HUES48 (cell line): ENCODE data around the gene SLC25A25.
"Not testable (repeated sequence)": the region's sequence is repeated elsewhere in the genome, so short reads cannot be mapped to it uniquely, and the experiment has no call there.

ENCODE experiments used
- H3K27ac ChIP-seq: one replicate; pipeline ENCODE4 v1.7.0; 2013; ENCODE audit warnings: low read depth, low read length, inconsistent platforms
- H3K27me3 ChIP-seq: 2 replicates; pipeline ENCODE4 v1.6.1; 2013; ENCODE audit warnings: mild to moderate bottlenecking, low read length; ENCODE audit not compliant: control insufficient read depth, insufficient read depth
- H3K36me3 ChIP-seq: 2 replicates; pipeline ENCODE4 v1.6.1; 2013; ENCODE audit warnings: low read length; ENCODE audit not compliant: control insufficient read depth, insufficient read depth
- H3K4me1 ChIP-seq: 2 replicates; pipeline ENCODE4 v1.6.1; 2013; ENCODE audit warnings: mild to moderate bottlenecking, low read length; ENCODE audit not compliant: control insufficient read depth, insufficient read depth
- H3K4me3 ChIP-seq: 2 replicates; pipeline ENCODE4 v1.5.1; 2013; ENCODE audit warnings: mild to moderate bottlenecking, low read depth, low read length
- H3K9ac ChIP-seq: 2 replicates; pipeline ENCODE4 v1.6.1; 2013; ENCODE audit warnings: mild to moderate bottlenecking, low read depth, low read length, moderate library complexity
- H3K9me3 ChIP-seq: 2 replicates; pipeline ENCODE4 v1.6.1; 2013; ENCODE audit warnings: low read length; ENCODE audit not compliant: control insufficient read depth, insufficient read depth

SLC25A25 gene

GRCh38 chr9:128034821-128035652 lies 33.0 kb upstream of the SLC25A25 start:
- no peaks in the 10 kb centered on the region; the same call in 1 of the 2 replicates for H3K4me1 ChIP-seq
- no peak overlapping the region for H3K4me3 ChIP-seq
- no peaks in the 10 kb centered on the region for H3K36me3 ChIP-seq
- no peaks in the 10 kb centered on the region for H3K27me3 ChIP-seq
- H3K9ac ChIP-seq: no peak overlapping the region
- no peak overlapping the region for H3K27ac ChIP-seq
- no peaks in the 10 kb centered on the region for H3K9me3 ChIP-seq

DNA sequence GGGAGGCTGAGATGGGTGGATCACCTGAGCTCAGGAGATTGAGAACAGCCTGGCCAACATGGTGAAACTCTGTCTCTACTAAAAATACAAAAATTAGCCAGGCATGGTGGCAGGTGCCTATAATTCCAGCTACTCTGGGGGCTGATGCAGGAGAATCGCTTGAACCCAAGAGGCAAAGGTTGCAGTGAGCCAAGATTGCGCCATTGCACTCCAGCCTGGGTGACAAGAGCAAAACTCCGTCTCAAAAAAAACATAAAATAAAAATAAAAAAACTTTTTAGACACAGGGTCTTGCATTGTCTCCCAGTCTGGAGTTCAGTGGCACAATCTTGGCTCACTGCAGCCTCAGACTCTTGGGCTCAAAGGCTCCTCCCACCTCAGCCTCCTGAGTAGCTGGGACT lies 31.5 kb upstream of the SLC25A25 start:
- H3K4me3 ChIP-seq, H3K27ac ChIP-seq, H3K36me3 ChIP-seq, H3K9me3 ChIP-seq, H3K4me1 ChIP-seq, H3K27me3 ChIP-seq, H3K9ac ChIP-seq: not testable (repeated sequence)

DNA sequence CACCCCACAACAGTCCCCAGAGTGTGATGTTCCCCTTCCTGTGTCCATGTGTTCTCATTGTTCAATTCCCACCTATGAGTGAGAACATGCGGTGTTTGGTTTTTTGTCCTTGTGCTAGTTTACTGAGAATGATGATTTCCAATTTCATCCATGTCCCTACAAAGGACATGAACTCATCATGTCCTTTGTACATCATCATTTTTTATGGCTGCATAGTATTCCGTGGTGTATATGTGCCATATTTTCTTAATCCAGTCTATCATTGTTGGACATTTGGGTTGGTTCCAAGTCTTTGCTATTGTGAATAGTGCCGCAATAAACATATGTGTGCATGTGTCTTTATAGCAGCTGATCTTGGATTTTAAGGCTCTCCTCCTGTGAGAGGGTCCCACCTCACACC lies 27.2 kb upstream of the SLC25A25 start:
- H3K27me3 ChIP-seq, H3K36me3 ChIP-seq, H3K4me1 ChIP-seq, H3K27ac ChIP-seq, H3K4me3 ChIP-seq, H3K9ac ChIP-seq, H3K9me3 ChIP-seq: not testable (repeated sequence)

GRCh38 chr9:128042043-128042442 lies 26.0 kb upstream of the SLC25A25 start:
- no peak overlapping the region for H3K9ac ChIP-seq
- no peaks in the 10 kb centered on the region for H3K36me3 ChIP-seq
- H3K4me1 ChIP-seq: no peaks in the 10 kb centered on the region
- H3K4me3 ChIP-seq: no peak overlapping the region
- no peaks in the 10 kb centered on the region for H3K27me3 ChIP-seq
- H3K9me3 ChIP-seq: no peaks in the 10 kb centered on the region
- no peak overlapping the region for H3K27ac ChIP-seq

- Histone ChIP-seq H3K9me3 (no peaks in the 10 kb centered on the region), H3K4me1 (no peaks in the 10 kb centered on the region), H3K4me3 (no peak overlapping the region), H3K36me3 (no peaks in the 10 kb centered on the region), H3K9ac (no peak overlapping the region), H3K27ac (no peak overlapping the region), H3K27me3 (no peaks in the 10 kb centered on the region)
Observed at GRCh38 chr9:128043467-128043868, 24.6 kb upstream of the SLC25A25 start.

- H3K4me1 ChIP-seq, H3K27ac ChIP-seq, H3K4me3 ChIP-seq, H3K9ac ChIP-seq, H3K27me3 ChIP-seq, H3K36me3 ChIP-seq, H3K9me3 ChIP-seq: not testable (repeated sequence)
Observed at GRCh38 chr9:128045409-128045808, 22.6 kb upstream of the SLC25A25 start.

DNA sequence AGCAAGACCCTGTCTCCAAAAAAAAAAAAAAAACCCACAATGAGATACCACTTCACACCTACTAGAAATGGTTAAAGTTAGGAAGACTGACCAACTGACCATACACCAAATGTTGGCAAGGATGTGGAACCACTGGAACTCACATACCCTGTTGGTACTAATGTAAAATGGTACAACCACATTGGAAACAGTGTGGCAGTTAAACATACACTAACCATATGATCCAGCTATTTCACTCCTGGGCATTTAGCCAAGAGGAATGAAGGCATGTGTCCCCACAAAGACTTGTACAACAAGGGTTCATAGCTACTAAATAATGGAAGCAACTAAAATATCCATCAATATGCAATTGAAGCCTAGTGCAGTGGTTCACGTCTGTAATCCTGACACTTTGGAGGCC lies 22.2 kb upstream of the SLC25A25 start:
- no peaks in the 10 kb centered on the region for H3K4me1 ChIP-seq
- no peak overlapping the region for H3K27ac ChIP-seq
- no peaks in the 10 kb centered on the region for H3K36me3 ChIP-seq
- H3K9me3 ChIP-seq: no peaks in the 10 kb centered on the region
- H3K27me3 ChIP-seq: no peaks in the 10 kb centered on the region
- H3K4me3 ChIP-seq: no peak overlapping the region
- no peak overlapping the region for H3K9ac ChIP-seq

DNA sequence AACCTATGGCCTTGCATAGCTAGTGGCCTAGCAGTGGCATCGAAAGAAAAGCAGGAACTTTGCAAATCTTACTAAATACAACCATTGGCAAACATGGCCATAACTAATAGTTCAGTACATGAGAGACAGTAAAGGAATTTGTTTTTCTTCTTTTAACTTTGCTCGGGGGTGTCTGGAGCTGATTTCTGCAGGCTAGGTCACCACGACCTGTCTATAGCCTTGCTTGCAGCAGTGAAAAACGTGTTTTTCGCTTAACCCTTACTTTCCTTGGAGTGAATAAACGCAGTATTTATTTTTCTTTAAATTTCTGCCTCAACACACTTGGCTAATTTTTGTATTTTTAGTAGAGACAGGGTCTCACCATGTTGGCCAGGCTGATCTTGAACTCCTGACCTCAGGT lies 20.8 kb upstream of the SLC25A25 start:
- H3K9ac ChIP-seq: no peak overlapping the region
- no peaks in the 10 kb centered on the region for H3K4me1 ChIP-seq
- no peaks in the 10 kb centered on the region for H3K36me3 ChIP-seq
- no peak overlapping the region for H3K4me3 ChIP-seq
- H3K9me3 ChIP-seq: no peaks in the 10 kb centered on the region
- no peaks in the 10 kb centered on the region for H3K27me3 ChIP-seq
- H3K27ac ChIP-seq: no peak overlapping the region

- no peaks in the 10 kb centered on the region for H3K9me3 ChIP-seq
- no peaks in the 10 kb centered on the region for H3K4me1 ChIP-seq
- no peaks in the 10 kb centered on the region for H3K36me3 ChIP-seq
- H3K4me3 ChIP-seq: no peak overlapping the region
- H3K27me3 ChIP-seq: no peaks in the 10 kb centered on the region
- no peak overlapping the region for H3K27ac ChIP-seq
- H3K9ac ChIP-seq: no peak overlapping the region
Observed at GRCh38 chr9:128048663-128049062, 19.4 kb upstream of the SLC25A25 start.

DNA sequence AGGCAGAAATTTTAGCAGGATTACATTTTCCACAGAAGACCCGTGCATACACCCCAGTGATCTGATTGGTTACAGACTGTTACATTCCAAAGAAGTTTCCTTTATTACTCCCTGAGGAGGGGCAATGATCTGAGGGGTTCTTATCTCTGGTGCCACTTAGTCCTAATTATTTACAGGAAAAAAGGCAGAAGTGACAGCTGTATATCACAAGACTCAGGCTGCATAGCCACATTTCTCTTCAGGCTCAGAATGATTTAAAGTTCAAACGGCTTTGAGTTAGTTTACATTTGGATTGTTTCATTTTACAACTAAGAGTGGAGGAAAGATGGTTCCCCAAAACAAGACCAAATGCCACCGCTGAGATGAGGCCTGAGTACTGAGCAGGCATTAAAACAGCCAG lies 18.2 kb upstream of the SLC25A25 start:
- Histone ChIP-seq H3K27ac (no peak overlapping the region), H3K4me1 (no peaks in the 10 kb centered on the region), H3K36me3 (no peaks in the 10 kb centered on the region), H3K9me3 (no peaks in the 10 kb centered on the region), H3K9ac (no peak overlapping the region), H3K4me3 (no peak overlapping the region), H3K27me3 (no peaks in the 10 kb centered on the region)

DNA sequence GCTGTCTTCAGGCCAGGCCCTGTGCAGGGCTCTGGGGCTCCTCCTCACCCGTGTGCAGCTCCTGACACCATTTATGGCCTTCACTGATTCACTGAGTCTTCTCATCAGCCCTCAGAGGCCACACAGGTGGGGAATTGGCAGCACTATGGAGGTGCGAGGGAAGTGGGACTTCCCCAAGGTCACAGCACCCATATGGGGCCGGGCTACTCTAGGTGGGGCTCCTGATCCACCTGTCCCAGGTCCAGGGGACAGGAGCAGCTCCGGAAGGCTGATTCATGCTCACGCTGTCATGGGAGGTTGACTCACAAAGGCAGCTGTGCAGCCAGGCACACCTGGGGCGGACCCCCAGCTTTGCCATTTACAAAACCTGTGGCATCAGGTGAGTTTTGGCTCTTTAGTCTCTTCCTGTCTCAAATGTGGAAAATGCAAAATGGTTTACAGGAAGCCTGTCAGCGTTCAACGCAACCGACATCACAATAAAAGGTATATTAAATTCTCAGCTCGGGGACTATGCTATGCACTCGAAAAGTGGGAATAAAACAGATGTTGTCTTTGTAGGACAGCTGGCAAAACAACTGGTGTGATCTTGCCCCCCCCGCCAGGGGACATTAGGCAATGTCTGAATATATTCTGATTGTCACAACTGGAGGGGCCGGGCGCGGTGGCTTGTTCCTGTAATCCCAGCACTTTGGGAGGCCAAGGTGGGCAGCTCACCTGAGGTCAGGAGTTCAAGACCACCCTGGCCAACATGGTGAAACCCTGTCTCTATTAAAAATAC lies 15.9 kb upstream of the SLC25A25 start:
- Histone ChIP-seq H3K4me3 (no peak overlapping the region), H3K4me1 (peaks cover 13% of the 10 kb centered on the region), H3K9me3 (no peaks in the 10 kb centered on the region), H3K27me3 (no peaks in the 10 kb centered on the region), H3K27ac (no peak overlapping the region), H3K36me3 (no peaks in the 10 kb centered on the region), H3K9ac (no peak overlapping the region)
